SKM-1 (cell line): ENCODE data around the gene FEM1B.

Experiments used
- DNase-seq: peaks from one replicate; lab custom pipeline; 2025; ENCODE audit not compliant: unreplicated experiment; lab: John Stamatoyannopoulos, UW

FEM1B gene

DNA sequence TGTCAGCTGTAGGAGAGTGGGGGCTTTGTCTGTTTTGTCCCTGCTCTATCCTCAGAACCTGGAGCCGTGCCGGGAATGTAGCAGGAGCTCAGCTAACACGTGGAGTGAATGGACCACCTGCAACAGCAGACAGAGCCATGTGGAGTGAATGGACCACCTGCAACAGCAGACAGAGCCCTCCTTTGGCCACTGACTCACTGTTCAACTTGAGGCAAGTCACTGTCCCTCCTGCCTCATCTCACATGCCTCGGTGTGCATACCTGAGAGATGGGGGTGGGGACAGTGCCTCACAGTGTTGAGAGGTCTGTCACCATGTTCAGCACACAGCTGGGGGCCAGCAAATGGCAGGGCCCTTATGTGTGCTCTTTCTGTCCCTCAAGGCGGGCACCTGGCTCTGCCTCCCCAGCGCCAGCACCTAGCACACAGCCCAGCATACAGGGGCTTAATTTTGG, 27.9 kb downstream of the FEM1B start:
- no peak for DNase-seq

DNA sequence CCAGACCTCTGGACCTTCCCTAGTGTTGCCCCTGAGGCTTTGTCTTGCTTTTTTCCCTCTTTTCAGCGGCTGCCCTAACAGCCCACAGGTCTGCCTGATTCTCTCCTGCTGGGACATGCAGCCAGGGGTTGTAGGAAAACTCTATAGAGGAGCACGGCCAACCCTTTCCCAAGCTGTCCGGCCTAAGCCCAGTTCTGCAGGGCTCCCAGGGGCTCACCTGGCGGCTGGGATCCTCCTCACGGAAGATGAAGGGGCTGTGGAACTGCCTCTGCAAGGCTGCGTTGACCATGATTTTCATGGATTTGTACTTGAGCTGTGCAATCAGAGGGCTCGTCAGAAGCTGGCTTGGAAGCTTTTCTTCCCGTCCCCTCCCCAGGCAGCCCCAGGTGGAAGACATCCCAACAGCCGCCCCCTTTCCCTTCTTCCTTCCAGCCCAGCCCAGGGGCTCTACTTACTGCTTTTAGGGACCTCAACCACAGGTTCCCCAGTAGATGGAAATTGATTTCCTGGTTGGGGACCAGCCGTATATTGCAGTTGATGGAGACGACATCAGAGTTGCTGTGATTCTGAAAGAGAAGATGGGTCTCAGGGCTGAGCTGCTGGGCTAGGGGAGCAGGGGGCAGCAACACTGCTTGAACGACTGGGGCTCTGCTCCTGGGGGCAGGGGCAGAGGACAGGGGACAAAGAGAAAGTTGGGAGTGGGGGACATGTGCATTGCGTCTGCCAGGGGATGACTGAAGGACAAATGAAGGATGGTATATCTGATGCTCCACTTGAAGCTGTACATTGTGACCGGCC, 29.8 kb downstream of the FEM1B start:
- DNase-seq = no peak

GRCh38 chr15:68309024-68309423, 31.5 kb downstream of the FEM1B start:
- no peak for DNase-seq

DNA sequence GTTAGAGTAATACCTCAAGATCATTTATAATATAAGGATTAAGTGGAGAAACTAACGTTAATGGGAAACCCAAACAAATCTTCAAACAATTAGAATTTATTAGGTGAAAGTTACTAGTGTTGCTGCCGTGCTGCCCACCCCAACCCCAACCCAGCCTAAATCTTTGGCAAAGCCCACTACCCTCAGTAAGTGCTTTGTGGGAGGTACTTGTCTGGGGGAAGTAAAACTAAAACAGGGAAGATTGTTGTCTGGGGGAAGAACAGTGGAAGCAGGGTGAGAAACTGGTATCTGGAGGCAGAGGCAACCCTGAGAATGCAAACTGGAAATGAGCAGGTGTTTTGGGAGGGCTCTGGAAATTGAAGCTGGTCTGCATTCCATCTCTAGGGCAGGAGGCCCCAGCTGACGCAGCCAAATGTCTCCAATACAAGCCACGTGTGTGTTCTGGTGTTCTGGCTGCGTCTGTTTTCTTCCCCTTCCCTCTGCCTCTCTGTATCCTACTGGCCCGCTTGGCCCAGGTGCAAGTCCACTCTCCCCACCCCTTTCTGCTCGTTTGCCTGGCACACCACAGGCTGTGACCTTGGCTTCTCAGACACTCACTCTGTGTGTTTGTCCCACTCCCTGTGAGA, 32.7 kb downstream of the FEM1B start:
- DNase-seq = no peak

GRCh38 chr15:68310804-68311463, 33.4 kb downstream of the FEM1B start:
- DNase-seq = no peak

DNA sequence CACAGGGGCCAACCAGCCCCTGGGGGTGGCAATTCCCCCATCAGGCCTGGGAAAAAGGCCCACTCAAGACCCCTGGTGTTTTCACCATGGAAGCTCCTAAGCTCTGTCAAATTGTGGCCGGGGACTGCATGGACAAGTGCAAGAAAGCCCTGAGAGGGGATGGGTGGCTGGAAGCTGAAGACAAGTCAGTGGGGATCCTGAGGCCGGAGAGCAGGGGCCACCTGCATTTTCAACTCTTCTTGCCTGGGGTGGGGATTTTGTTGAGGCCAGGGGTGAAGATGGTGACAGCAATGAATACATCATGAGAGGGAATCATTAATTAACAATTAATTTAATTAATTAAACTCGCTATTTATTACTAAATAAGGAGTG, 33.9 kb downstream of the FEM1B start:
- DNase-seq = no peak

DNA sequence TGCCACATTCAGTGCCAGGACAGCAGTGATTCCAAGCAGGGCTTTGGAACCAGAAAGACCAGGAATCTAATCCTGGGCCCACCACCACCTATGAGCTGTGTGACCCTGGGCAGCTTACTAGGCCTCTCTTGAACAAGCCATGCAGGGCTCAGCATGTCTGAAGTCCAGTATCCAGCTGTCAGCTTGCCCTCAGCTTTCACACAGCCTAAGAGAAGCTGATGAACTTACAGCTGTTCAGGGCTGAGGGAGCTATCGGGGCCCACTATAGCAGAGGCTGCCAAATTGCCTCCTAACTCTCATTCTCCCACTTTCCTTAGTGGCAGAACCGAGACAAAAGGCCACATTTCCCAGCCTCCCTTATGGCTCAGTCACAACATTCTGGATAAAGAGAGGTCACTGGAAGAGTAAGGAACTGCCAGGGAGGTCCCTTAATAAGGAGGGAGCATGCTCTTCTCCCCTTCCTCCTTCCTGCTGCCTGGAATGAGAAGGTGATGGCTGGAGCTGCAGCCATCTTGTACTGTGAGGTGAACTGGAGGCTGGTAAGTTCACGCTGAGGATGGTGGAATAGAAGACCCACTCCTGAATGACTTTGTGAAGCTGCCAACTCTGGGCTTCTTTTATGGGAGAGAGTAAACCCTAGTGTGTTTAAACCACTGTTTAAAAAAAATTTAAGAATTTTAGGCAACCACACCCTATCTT, 34.5 kb downstream of the FEM1B start:
- no peak for DNase-seq

DNA sequence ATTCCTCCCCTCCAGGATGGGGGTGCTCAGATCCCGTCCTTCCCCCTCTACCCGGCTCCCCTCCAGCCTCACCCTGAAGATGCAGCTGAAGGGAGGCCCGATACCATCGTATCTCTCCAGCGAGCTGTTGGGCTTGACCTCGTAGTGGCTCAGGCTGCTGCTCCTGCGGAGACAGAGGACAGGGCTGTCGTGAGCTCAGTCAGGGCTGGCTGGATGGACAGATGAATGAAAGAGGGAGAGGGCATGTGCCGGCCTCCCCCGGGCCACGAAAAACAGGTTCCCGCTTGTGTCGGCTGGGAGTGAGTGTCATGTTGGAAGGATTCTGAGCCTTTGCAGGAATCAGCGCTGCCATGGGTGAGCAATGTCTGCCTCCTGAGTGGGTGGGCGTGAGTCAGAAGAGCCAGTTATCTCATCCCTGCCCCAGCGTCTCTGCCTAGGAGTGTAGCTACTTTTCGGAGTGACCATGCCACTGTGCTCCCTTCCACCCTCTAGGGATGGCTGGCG, 35.2 kb downstream of the FEM1B start:
- no peak for DNase-seq

DNA sequence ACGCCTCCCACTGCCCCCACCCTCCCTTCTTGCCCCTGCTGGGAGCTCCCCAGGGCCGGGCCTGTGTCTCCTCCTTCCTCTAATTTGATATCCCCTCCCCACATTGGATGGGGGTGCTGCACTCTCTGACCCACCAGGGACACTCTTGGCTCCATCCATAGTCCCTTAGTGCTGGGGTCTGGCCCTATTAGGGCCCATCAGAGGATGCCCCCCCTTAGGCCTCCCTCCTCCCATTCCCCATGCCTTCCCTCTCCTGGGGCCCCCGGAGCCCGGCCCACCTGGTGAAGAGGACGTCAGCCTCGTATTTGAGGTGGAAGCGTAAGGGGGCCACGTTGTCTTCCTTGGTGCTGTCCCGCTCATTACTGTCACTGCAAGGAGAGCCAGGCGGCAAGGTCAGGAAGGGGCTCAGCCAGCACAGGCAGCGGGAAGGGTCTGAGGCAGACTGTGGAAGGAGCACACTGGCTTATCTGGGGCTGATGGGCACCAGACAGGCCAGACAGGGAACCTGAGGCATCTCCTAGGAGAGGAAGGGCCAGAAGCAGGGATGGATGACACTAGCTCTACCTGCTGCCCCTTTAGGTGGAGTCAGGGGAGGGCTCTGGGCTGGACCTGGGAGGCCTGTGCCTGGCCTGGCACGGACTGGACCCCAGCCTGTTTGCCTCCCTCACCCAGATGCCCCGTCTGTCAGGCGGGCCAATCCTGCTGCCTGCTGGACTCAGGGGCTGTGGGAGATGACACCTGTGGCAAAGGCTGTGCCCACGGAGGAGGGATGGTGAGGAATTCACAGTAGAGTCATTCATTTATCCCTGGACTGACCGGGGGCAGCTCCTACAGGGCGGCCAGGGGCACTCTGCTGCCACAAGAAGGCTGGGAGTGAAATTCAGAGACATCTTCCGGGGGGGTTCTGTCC, 36.2 kb downstream of the FEM1B start:
- no peak for DNase-seq

DNA sequence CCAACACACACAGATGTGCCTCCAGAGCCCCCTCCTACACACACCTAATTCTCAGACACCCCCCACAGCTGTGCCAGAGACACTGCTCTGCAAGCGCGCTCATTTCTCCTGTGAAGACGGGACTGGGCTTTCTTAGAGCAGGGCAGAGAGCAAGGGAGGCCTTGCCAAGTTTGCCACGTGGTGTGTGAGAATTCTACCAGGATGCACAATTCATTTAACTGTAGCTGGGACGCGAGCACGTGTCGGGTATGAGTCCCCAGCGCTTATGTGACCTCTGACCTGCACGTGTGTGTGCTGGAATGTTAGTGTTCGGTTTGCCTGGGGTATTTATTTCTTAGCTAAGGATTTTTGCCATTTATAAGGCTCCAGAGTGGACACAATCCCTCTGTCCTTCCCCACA, 37.0 kb downstream of the FEM1B start:
- no peak for DNase-seq

GRCh38 chr15:68315035-68315434, 37.5 kb downstream of the FEM1B start:
- DNase-seq = no peak

GRCh38 chr15:68315495-68316031, 38.0 kb downstream of the FEM1B start:
- DNase-seq = no peak

GRCh38 chr15:68316061-68316804, 38.7 kb downstream of the FEM1B start:
- DNase-seq = no peak

DNA sequence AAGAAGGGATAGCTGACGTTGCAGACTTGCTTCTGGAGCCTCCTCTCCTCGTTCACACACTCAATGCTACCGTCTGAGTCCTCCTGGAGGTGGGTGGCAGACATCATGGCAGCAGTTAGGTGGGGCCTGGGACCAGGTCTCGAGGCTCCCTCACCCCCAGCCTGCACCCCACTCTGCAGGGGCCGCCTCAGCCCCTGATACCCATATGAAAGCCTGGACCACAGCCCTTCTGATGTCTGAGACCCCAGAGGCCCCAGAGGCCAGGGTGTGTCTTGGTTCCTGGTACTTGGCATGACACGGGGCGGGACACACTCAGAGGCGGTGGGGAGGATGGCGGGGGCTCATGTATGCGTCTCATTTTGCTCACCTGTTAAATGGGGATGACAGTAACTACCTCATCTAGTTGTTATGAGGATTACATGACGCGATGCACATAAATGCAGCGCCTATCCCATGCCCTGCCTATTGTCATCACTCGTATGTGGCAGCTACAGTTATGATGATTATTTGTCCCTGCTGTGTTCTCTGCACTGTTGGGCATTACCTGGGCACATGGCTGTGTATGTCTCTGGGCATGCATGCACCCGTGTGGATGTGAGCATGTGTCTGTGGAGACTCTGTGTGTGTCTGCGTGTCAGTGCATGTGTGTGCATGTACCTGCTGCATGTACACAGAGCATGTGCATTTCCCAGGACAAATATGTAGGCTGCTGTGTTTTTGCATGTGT, 39.9 kb downstream of the FEM1B start:
- no peak for DNase-seq

GRCh38 chr15:68318008-68318835, 40.7 kb downstream of the FEM1B start:
- no peak for DNase-seq

DNA sequence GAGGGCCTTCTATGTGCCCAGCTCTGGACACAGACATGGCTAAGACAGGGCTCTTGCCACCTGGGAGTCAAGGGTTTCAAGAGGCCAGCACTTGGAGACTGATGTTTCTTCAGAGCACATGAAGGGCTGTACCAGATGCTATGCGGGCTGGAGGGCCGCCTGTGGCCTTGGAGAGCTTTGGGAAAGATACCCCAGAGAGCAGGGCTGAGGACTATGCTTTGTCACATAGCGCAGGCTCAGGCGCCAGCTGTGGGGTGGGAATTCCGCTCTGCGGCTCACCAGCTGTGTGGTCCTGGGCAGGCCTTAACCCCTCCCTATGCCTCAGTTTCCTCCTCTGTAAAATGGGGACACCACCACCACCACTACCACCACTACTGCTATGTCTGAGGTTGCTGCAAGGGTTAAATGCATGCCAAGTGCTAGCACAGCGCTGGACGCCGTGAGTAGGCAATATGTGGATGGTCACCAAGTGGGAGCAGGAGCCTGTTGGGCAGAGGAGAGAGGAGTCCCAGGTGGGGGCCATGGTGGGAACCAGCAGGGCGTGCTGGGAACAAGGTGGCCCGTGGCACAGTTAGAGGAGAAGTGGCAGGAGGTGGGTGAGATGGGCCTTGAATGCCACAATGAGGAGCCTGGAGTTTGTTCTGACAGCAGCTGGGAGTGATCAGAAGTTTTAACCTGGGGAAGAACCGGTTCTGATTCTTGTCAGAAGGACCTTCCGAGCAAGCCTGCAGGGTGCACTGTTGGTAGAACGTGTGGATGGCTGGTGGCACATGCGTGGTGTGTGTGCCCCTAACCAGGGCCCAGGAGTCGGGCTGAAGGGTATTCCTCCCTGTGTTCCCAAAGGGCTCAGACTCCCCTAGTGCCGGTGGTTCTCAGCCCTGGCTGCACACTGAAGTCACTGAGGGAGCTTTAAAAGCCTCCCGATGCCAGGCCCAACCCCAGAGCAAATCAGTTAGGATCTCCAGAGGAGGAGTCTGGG, 41.7 kb downstream of the FEM1B start:
- no peak for DNase-seq

- DNase-seq = no peak
These were observed 42.5 kb downstream of the FEM1B start for GRCh38 chr15:68319997-68320396.
